ENCODE measurements around the gene BCL7A. TPM values are rescaled to one million over a fixed set of nuclear protein-coding genes. Genes with fewer than 3 reads are reported as not detected.

The BCL7A gene
- total RNA-seq, 1 experiment from 2014 or later: 18.2 TPM

DNA sequence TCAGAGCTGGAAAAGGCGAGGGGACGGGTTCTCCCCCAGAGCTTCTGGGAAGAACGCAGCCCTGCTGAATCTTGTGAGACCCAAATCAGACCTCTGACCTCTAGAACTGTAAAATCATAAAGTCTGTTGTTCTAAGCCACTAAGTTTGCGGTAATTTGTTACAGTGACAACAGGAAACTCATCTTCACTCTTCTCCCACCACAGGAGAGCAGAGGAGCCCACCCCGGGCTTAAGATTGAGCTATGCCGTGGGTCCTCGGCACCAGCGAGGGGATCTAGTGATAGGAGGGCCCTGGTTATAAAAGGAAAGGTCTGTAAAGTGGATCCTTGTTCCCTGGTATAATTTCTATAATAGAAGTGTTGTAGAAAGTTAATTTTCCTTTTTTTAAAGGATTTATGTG lies 64.4 kb downstream of the BCL7A start:
- Histone ChIP-seq H4K91ac (ENCODE audit: insufficient read length, low read depth, low read length) (no peak overlapping the region), H3K4me2 (ENCODE audit: insufficient read depth, insufficient read length, low read length) (no peak overlapping the region), H2BK5ac (ENCODE audit: insufficient read length, low read length) (no peak overlapping the region), H2AK5ac (ENCODE audit: insufficient read length, low read length) (no peak overlapping the region), H3K56ac (ENCODE audit: insufficient read length, low read depth, low read length) (no peak overlapping the region), H3K14ac (ENCODE audit: insufficient read depth, low read length) (no peak overlapping the region), H3K27me3 (ENCODE audit: insufficient read depth, low read length) (no peaks in the 10 kb centered on the region), H3K23ac (ENCODE audit: insufficient read length, low read depth, low read length) (no peak overlapping the region), H4K20me1 (ENCODE audit: control insufficient read depth, insufficient read depth, insufficient read length) (no peaks in the 10 kb centered on the region), H3K9ac (ENCODE audit: extremely low read depth, insufficient read length, low read length) (no peak overlapping the region), H3K27ac (ENCODE audit: insufficient read length, low read depth, low read length) (no peak overlapping the region), H3K79me2 (ENCODE audit: insufficient read depth, low read length) (peaks cover 6% of the 10 kb centered on the region; the same call in 1 of the 2 replicates), H3K9me3 (ENCODE audit: control insufficient read depth, low read depth, low read length) (no peaks in the 10 kb centered on the region), H2AFZ (ENCODE audit: low read length) (no peak overlapping the region), H3T11ph (ENCODE audit: low read length) (no peak overlapping the region), H4K8ac (replicated peaks; ENCODE audit: insufficient read length, low read depth, low read length) (no peak overlapping the region), H4K5ac (ENCODE audit: insufficient read length, low read depth, low read length) (no peak overlapping the region), H2BK12ac (ENCODE audit: insufficient read length, low read depth, low read length) (no peak overlapping the region), H3K4me1 (ENCODE audit: insufficient read depth, low read length) (peaks cover 2% of the 10 kb centered on the region; the same call in 1 of the 2 replicates), H3K79me1 (ENCODE audit: insufficient read depth, low read depth, low read length, poor library complexity, severe bottlenecking) (no peaks in the 10 kb centered on the region), H3K4ac (ENCODE audit: low read depth, low read length) (no peak overlapping the region), H3K23me2 (ENCODE audit: insufficient read length, low read depth, low read length, poor library complexity, severe bottlenecking) (no peaks in the 10 kb centered on the region), H2BK20ac (ENCODE audit: low read depth, low read length, poor library complexity, severe bottlenecking) (no peak overlapping the region), H2BK15ac (ENCODE audit: low read depth, low read length) (no peak overlapping the region), H3K18ac (ENCODE audit: insufficient read length, low read depth, low read length) (no peak overlapping the region), H2BK120ac (ENCODE audit: low read depth, low read length, poor library complexity, severe bottlenecking) (no peak overlapping the region)
- H3K9me3 Mint-ChIP-seq: no peaks in the 10 kb centered on the region
- no peak overlapping the region for H3K4me3 Mint-ChIP-seq
- WGBS (ENCODE audit: extremely low coverage, insufficient read length, low lambda C conversion rate): no CpG with 5 or more reads among the region's 8 CpGs
- no peaks in the 10 kb centered on the region; the same call in 1 of the 2 replicates for H3K27me3 Mint-ChIP-seq (ENCODE audit: low read depth)
- no peak for DNase-seq
- no peak overlapping the region; a peak in 1 of 7 replicates for H3K27ac Mint-ChIP-seq
- peaks cover 23 to 28% of the 10 kb centered on the region in 2 experiments for H3K4me1 Mint-ChIP-seq
- H3K36me3 Mint-ChIP-seq (ENCODE audit: insufficient read depth in 1 of 3, low read depth in 3 of 3): peaks cover 11 to 22% (median 16%) of the 10 kb centered on the region in 3 experiments; a peak in 6 of 7 replicates
- TF ChIP-seq, protein P1, sequence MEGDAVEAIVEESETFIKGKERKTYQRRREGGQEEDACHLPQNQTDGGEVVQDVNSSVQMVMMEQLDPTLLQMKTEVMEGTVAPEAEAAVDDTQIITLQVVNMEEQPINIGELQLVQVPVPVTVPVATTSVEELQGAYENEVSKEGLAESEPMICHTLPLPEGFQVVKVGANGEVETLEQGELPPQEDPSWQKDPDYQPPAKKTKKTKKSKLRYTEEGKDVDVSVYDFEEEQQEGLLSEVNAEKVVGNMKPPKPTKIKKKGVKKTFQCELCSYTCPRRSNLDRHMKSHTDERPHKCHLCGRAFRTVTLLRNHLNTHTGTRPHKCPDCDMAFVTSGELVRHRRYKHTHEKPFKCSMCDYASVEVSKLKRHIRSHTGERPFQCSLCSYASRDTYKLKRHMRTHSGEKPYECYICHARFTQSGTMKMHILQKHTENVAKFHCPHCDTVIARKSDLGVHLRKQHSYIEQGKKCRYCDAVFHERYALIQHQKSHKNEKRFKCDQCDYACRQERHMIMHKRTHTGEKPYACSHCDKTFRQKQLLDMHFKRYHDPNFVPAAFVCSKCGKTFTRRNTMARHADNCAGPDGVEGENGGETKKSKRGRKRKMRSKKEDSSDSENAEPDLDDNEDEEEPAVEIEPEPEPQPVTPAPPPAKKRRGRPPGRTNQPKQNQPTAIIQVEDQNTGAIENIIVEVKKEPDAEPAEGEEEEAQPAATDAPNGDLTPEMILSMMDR (conservative IDR thresholded peaks at IDR 0.05): no peak

Measured in H9 (cell line).